GM18861 (cell line): Measurements from ENCODE around the gene ZNF384.

Source experiments
- ATAC-seq: cut with Tn5 transposase; IDR thresholded peaks from one replicate; pipeline ENCODE4 v1.9.1; 2021; ENCODE audit not compliant: unreplicated experiment

ZNF384 gene

GRCh38 chr12:6626654-6627283 is 62.4 kb downstream of the ZNF384 start:
- ATAC-seq = no peak

- ATAC-seq = no peak
These were observed 68.3 kb downstream of the ZNF384 start for GRCh38 chr12:6620885-6621274.

- ATAC-seq = no peak
These were observed 68.9 kb downstream of the ZNF384 start for GRCh38 chr12:6620137-6620884.

GRCh38 chr12:6618483-6619225 is 70.5 kb downstream of the ZNF384 start:
- ATAC-seq = no peak
